Activated CD4-positive, alpha-beta T cell treated with anti-CD3 and anti-CD28 coated beads for 36 hours (primary cell): ENCODE results near the gene LANCL2. TPM values are rescaled to one million over a fixed set of nuclear protein-coding genes. Genes with fewer than 3 reads are reported as not detected.
"Not testable (repeated sequence)": the region's sequence is repeated elsewhere in the genome, so short reads cannot be mapped to it uniquely, and the experiment has no call there.

ENCODE experiments used
- ATAC-seq: fragments of 200-7000 bp; cut with Tn5 transposase; one replicate; pipeline ENCODE4 v1.10.0; 2021; ENCODE audit warnings: mild to moderate bottlenecking, moderate library complexity
- CTCF ChIA-PET: fragments of 350-600 bp; sonication (Branson Sonifier 250); formaldehyde crosslinking; loops from one replicate; lab custom pipeline; 2021; ENCODE audit warnings: antibody characterized with exemption; lab: Charles Lee
- POLR2A ChIA-PET: fragments of 350-600 bp; sonication (Branson Sonifier 250); formaldehyde crosslinking; loops from one replicate; lab custom pipeline; 2021; ENCODE audit warnings: antibody characterized with exemption, inconsistent platforms; lab: Charles Lee
- DNase-seq: peaks from one replicate; pipeline ENCODE4 v3.0.0-alpha.2; 2020
- H3K27ac Mint-ChIP-seq: one replicate; pipeline ENCODE4 v1.8.0; 2021; ENCODE audit warnings: mixed read lengths
- H3K27me3 Mint-ChIP-seq: one replicate; pipeline ENCODE4 v1.8.0; 2021; ENCODE audit warnings: mixed read lengths
- H3K36me3 Mint-ChIP-seq: one replicate; pipeline ENCODE4 v1.8.0; 2021; ENCODE audit warnings: low read depth, mixed read lengths
- H3K4me1 Mint-ChIP-seq: one replicate; pipeline ENCODE4 v1.8.0; 2021; ENCODE audit warnings: mixed read lengths
- H3K4me3 Mint-ChIP-seq: one replicate; pipeline ENCODE4 v1.8.0; 2021; ENCODE audit warnings: mild to moderate bottlenecking, moderate library complexity, mixed read lengths
- H3K9me3 Mint-ChIP-seq: one replicate; pipeline ENCODE4 v1.8.0; 2021; ENCODE audit warnings: low read depth, mixed read lengths
- intact Hi-C, 2 experiments: fragments of 100-400 bp; cut with DNase I in 1 of 2; cut with micrococcal nuclease in 1 of 2; formaldehyde crosslinking; loops; one replicate each; pipeline versions ENCODE4 v1.14.2 to v1.15.1; 2022 to 2024; cut with DNase I, micrococcal nuclease
- total RNA-seq, 2 experiments: library from RNA; stranded (reverse); gene quantifications; one replicate each; pipeline ENCODE4 v1.2.3, GENCODE V29; 2021

The LANCL2 gene
- total RNA-seq, 2 experiments from 2014 or later = 11.1 to 11.7 TPM

- CTCF ChIA-PET = interaction anchor here (0.6 kb wide), 1 partner anchor 1228 kb away, joined by 3 read pairs; no protein-coding TSS in a partner anchor
Observed at GRCh38 chr7:55343860-55344606, 21.1 kb upstream of the LANCL2 start.

DNA sequence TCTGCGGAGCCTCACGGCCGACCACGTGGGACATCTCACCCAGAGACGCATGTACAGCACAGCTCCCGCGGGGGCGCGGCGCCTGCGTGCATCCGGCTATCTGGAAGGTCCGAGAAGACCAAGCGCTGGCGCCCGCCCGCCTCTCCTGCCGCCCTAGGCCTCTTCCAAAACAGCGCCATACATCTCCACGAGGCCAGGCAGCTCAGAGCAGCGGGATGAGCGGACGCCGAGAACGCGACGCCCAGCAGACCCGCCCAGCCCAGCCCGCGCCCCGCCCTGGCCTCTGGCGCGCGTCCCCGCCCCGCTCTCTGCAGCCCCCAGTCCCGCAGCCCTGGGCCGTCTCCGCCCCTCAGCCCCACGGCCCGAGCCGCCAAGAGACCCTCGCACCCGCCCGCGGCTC lies 20.3 kb upstream of the LANCL2 start:
- CTCF ChIA-PET = no interaction called here
- no peak for ATAC-seq
- Mint-ChIP-seq H3K9me3 (no peaks in the 10 kb centered on the region), H3K27me3 (peaks cover 15% of the 10 kb centered on the region), H3K27ac (no peak overlapping the region), H3K4me3 (no peak overlapping the region), H3K4me1 (peaks cover 10% of the 10 kb centered on the region), H3K36me3 (no peaks in the 10 kb centered on the region)
- POLR2A ChIA-PET = no interaction called here
- no peak for DNase-seq
- intact Hi-C loops = loop anchor here in 1 of 2 experiments (5.0 kb wide), 1 partner anchor 38 kb away; no protein-coding TSS in a partner anchor

More at GRCh38 chr7:55343860-55344606, 21.1 kb upstream of the LANCL2 start:
- POLR2A ChIA-PET = interaction anchor here (0.6 kb wide), 1 partner anchor 65 kb away, joined by 3 read pairs; no protein-coding TSS in a partner anchor
- H3K4me1 Mint-ChIP-seq = peaks cover 9% of the 10 kb centered on the region
- H3K9me3 Mint-ChIP-seq = no peaks in the 10 kb centered on the region
- H3K27me3 Mint-ChIP-seq = peaks cover 9% of the 10 kb centered on the region
- no peak overlapping the region for H3K27ac Mint-ChIP-seq
- H3K36me3 Mint-ChIP-seq = no peaks in the 10 kb centered on the region
- DNase-seq (no peak), ATAC-seq (no peak)
- intact Hi-C loops = no loop called here
- no peak overlapping the region for H3K4me3 Mint-ChIP-seq

DNA sequence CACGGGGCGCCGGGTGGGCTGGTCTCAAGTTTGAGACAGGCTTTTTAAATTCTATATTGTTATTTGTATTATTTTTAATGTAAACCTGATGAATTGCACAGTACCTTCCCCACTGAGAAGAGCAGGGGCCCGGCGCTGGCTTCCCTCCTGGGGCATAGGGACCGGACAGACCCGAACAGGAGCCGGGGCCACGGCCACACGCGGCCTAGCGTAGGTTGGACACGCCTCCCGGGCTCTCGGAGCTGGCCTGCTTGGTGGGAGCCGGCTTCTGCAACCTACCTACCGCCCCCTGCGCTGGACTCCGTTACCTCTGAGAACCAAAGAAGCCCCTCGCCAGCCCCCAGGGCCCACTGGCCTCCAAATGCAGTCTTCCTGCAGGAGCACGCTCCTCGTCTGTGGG lies 19.8 kb upstream of the LANCL2 start:
- POLR2A ChIA-PET = no interaction called here
- ATAC-seq = no peak
- Mint-ChIP-seq H3K27ac (no peak overlapping the region), H3K36me3 (no peaks in the 10 kb centered on the region), H3K27me3 (peaks cover 19% of the 10 kb centered on the region), H3K4me1 (peaks cover 10% of the 10 kb centered on the region), H3K4me3 (no peak overlapping the region), H3K9me3 (no peaks in the 10 kb centered on the region)
- CTCF ChIA-PET = no interaction called here
- no peak for DNase-seq
- intact Hi-C loops = loop anchor here in 1 of 2 experiments (5.0 kb wide), 1 partner anchor 38 kb away; no protein-coding TSS in a partner anchor

- ChIA-PET POLR2A (no interaction called here), CTCF (interaction anchor here (0.7 to 3.0 kb wide), 3 partner anchors 42 to 503 kb away, joined by 3 to 7 read pairs (median 3); no protein-coding TSS in a partner anchor)
- Mint-ChIP-seq H3K27me3 (peaks cover 20% of the 10 kb centered on the region), H3K4me1 (peaks cover 10% of the 10 kb centered on the region), H3K27ac (no peak overlapping the region), H3K4me3 (no peak overlapping the region), H3K9me3 (no peaks in the 10 kb centered on the region), H3K36me3 (no peaks in the 10 kb centered on the region)
- DNase-seq (no peak), ATAC-seq (peak; percentile 70)
- intact Hi-C loops = loop anchor here (1.0 to 5.0 kb wide), 3 partner anchors 16 to 41 kb away; partner anchors contain the start of gene LANCL2 (in 1 of the 2)
Observed at GRCh38 chr7:55348502-55348901, 16.6 kb upstream of the LANCL2 start.

DNA sequence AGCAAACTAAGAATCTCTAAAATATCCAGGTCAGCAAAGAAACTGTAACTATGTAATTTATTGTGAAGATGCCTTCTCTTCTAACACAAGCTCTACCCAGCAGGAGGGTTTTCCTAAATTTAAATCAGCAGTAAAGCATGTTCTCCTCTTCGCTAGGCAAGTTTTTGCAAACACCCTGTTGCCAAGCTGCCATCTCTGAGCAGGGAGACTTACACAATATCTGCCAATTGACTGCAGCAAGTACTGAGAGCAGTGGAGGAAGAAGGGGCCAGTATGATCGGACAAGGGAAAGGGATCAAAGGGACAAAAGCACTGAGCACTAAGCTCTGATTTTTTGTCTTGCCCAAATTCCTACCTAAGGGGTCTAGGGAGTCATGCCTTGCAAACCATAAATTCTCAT lies 16.0 kb upstream of the LANCL2 start:
- CTCF ChIA-PET = interaction anchor here (0.7 to 3.0 kb wide), 3 partner anchors 43 to 504 kb away, joined by 3 to 7 read pairs (median 3); no protein-coding TSS in a partner anchor
- no peak for DNase-seq
- intact Hi-C loops = loop anchor here (2.0 to 5.0 kb wide), 2 partner anchors 16 to 42 kb away; partner anchors contain the start of gene LANCL2 (in 1 of the 2)
- no peaks in the 10 kb centered on the region for H3K9me3 Mint-ChIP-seq
- ATAC-seq = no peak
- H3K27me3 Mint-ChIP-seq = peaks cover 20% of the 10 kb centered on the region
- H3K36me3 Mint-ChIP-seq = no peaks in the 10 kb centered on the region
- peaks cover 10% of the 10 kb centered on the region for H3K4me1 Mint-ChIP-seq
- H3K27ac Mint-ChIP-seq = no peak overlapping the region
- POLR2A ChIA-PET = no interaction called here
- H3K4me3 Mint-ChIP-seq = no peak overlapping the region

DNA sequence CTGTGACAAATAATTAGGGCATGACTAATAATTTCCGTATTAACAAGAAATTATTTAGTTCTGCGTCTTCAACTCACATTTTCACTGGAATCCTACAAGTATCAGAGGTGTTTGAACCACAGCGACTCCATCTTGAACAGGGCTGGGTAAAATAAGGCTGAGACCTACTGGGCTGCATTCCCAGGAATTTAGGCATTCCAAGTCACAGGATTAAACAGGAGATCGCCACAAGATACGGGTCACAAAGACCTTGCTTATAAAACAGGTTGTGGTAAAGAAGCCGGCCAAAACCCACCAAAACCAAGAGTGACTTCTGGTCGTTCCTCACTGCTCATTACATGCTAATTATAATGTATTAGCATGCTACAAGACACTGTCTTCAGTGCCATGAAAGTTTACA lies 14.9 kb upstream of the LANCL2 start:
- ChIA-PET POLR2A (no interaction called here), CTCF (no interaction called here)
- Mint-ChIP-seq H3K4me3 (no peak overlapping the region), H3K27me3 (peaks cover 20% of the 10 kb centered on the region), H3K36me3 (no peaks in the 10 kb centered on the region), H3K9me3 (no peaks in the 10 kb centered on the region), H3K4me1 (peaks cover 10% of the 10 kb centered on the region), H3K27ac (no peak overlapping the region)
- ATAC-seq (no peak), DNase-seq (no peak)
- intact Hi-C loops = no loop called here

DNA sequence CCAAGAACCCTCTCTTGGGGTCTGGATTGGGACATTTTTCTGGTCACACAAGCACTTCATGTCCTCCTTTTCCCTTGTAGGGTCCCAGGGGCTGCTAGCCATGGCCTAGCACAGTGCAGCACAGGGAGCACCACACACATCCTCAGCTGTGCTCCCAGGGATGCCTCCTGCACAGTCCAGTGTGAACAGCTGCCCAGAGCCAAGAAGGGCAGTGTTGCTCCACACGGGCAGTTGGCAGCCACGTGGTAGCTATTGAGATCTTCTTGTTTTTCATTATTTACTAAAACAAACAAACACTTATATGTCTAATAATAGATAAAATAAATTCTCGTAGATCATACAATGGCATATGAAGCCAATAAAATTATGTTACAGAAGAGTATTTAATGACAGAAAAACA lies 13.9 kb upstream of the LANCL2 start:
- Mint-ChIP-seq H3K4me1 (peaks cover 10% of the 10 kb centered on the region), H3K27me3 (peaks cover 16% of the 10 kb centered on the region), H3K36me3 (no peaks in the 10 kb centered on the region), H3K9me3 (no peaks in the 10 kb centered on the region), H3K4me3 (no peak overlapping the region), H3K27ac (no peak overlapping the region)
- CTCF ChIA-PET = interaction anchor here (1.7 kb wide), 1 partner anchor 64 kb away, joined by 5 read pairs; no protein-coding TSS in a partner anchor
- POLR2A ChIA-PET = no interaction called here
- intact Hi-C loops = no loop called here
- DNase-seq = no peak
- ATAC-seq = no peak

DNA sequence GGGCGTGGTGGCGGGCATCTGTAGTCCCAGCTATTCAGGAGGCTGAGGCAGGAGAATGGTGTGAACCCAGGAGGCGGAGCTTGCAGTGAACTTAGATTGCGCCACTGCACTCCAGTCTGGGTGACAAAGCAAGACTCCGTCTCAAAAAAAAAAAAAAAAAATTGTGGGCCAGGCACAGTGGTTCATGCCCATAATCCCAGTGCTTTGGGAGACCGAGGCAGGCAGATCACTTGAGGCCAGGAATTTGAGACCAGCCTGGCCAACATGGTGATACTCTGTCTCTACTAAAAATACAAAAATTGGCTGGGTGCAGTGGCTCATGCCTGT lies 12.2 kb upstream of the LANCL2 start:
- DNase-seq, H3K4me3 Mint-ChIP-seq, intact Hi-C loops, ATAC-seq, H3K4me1 Mint-ChIP-seq, H3K9me3 Mint-ChIP-seq, H3K36me3 Mint-ChIP-seq, H3K27ac Mint-ChIP-seq: not testable (repeated sequence)
- ChIA-PET CTCF (interaction anchor here (1.7 kb wide), 1 partner anchor 62 kb away, joined by 5 read pairs; no protein-coding TSS in a partner anchor), POLR2A (interaction anchor here (0.6 kb wide), 1 partner anchor 55 kb away, joined by 3 read pairs; no protein-coding TSS in a partner anchor)
- peaks cover 13% of the 10 kb centered on the region for H3K27me3 Mint-ChIP-seq

GRCh38 chr7:55360486-55360885 lies 4.7 kb upstream of the LANCL2 start:
- Mint-ChIP-seq H3K27ac (no peak overlapping the region), H3K4me3 (no peak overlapping the region), H3K36me3 (no peaks in the 10 kb centered on the region), H3K9me3 (no peaks in the 10 kb centered on the region), H3K4me1 (peaks cover 7% of the 10 kb centered on the region), H3K27me3 (peaks cover 12% of the 10 kb centered on the region)
- DNase-seq = no peak
- intact Hi-C loops = loop anchor here in 1 of 2 experiments (10.0 kb wide), 1 partner anchor 226 kb away; no protein-coding TSS in a partner anchor
- POLR2A ChIA-PET = no interaction called here
- CTCF ChIA-PET = interaction anchor here (0.9 kb wide), 1 partner anchor 9 kb away, joined by 3 read pairs; no protein-coding TSS in a partner anchor
- no peak for ATAC-seq

- Mint-ChIP-seq H3K36me3 (no peaks in the 10 kb centered on the region), H3K4me3 (no peak overlapping the region), H3K9me3 (no peaks in the 10 kb centered on the region), H3K4me1 (peaks cover 8% of the 10 kb centered on the region), H3K27me3 (peaks cover 12% of the 10 kb centered on the region), H3K27ac (no peak overlapping the region)
- CTCF ChIA-PET = no interaction called here
- POLR2A ChIA-PET = no interaction called here
- ATAC-seq (no peak), DNase-seq (no peak)
- intact Hi-C loops = loop anchor here in 1 of 2 experiments (10.0 kb wide), 1 partner anchor 227 kb away; no protein-coding TSS in a partner anchor
Observed at GRCh38 chr7:55361560-55361959, 3.6 kb upstream of the LANCL2 start.

- Mint-ChIP-seq H3K36me3 (peaks cover 3% of the 10 kb centered on the region), H3K27ac (no peak overlapping the region), H3K27me3 (peaks cover 10% of the 10 kb centered on the region), H3K9me3 (no peaks in the 10 kb centered on the region), H3K4me1 (peaks cover 21% of the 10 kb centered on the region), H3K4me3 (no peak overlapping the region)
- intact Hi-C loops = loop anchor here in 1 of 2 experiments (10.0 kb wide), 1 partner anchor 228 kb away; no protein-coding TSS in a partner anchor
- ChIA-PET POLR2A (no interaction called here), CTCF (no interaction called here)
- no peak for DNase-seq
- no peak for ATAC-seq
Observed at GRCh38 chr7:55362927-55363326, 2.2 kb upstream of the LANCL2 start.
